Ovary (tissue), 3 donors: ENCODE measurements around the gene SNTB2.

Source experiments
- POLR2A ChIP-seq: fragments of 450-650 bp; IDR thresholded peaks from one replicate; pipeline ENCODE4 v1.6.1; 2017; ENCODE audit warnings: antibody characterized with exemption, mild to moderate bottlenecking, moderate library complexity
- TF ChIP-seq, protein P1 (sequence below), 3 donors: fragments of 450-650 bp in 2 of 3; fragments of 200-600 bp in 1 of 3; IDR thresholded peaks; one replicate each; pipeline versions ENCODE4 v1.5.1 to v1.8.0; 2016 to 2022; ENCODE audit warnings: antibody characterized with exemption in 3 of 3, mild to moderate bottlenecking in 1 of 3
- donor health status: DM: no; HTN: no; CAD: no.

DNA sequence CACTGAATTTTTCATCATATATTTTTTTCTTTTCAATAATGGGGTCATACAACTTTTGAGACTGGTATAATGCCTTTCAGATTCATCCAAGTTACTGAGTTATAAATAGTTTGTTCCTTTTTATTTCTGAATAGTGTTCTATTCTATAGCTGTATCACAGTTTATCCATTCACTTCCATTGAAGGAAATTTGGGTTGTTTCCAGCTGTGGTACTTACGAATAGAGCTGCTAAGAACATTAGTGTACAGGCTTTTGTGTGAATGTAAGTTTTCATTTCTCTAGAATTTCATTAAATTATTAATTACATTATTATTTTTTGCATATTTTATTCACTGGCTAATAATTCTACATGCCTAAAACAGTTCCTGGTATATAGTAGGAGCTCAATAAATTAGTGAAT lies 52.9 kb downstream of the SNTB2 start:
- TF ChIP-seq, protein P1, sequence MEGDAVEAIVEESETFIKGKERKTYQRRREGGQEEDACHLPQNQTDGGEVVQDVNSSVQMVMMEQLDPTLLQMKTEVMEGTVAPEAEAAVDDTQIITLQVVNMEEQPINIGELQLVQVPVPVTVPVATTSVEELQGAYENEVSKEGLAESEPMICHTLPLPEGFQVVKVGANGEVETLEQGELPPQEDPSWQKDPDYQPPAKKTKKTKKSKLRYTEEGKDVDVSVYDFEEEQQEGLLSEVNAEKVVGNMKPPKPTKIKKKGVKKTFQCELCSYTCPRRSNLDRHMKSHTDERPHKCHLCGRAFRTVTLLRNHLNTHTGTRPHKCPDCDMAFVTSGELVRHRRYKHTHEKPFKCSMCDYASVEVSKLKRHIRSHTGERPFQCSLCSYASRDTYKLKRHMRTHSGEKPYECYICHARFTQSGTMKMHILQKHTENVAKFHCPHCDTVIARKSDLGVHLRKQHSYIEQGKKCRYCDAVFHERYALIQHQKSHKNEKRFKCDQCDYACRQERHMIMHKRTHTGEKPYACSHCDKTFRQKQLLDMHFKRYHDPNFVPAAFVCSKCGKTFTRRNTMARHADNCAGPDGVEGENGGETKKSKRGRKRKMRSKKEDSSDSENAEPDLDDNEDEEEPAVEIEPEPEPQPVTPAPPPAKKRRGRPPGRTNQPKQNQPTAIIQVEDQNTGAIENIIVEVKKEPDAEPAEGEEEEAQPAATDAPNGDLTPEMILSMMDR (IDR thresholded peaks at IDR 0.05): no peak
- TF ChIP-seq POLR2A: no peak
